ENCODE results near the gene FAM50A. TPM values are rescaled to one million over a fixed set of nuclear protein-coding genes. Genes with fewer than 3 reads are reported as not detected.
"Not testable (repeated sequence)": the region's sequence is repeated elsewhere in the genome, so short reads cannot be mapped to it uniquely, and the experiment has no call there.

The FAM50A gene
- polyA plus RNA-seq, 1 of the 3 experiments (the other 2 are of a cell fraction) = 86.0 TPM

- POLR2A ChIA-PET = no interaction called here
- WGBS (ENCODE audit: low lambda C conversion rate) = 40% methylated on average over 6 of the region's 6 CpGs
- H3K4me3 ChIP-seq (ENCODE audit: low read depth in 2 of 2, low read length in 1 of 2) = no peak overlapping the region
- no peaks in the 10 kb centered on the region for H3K4me1 ChIP-seq (ENCODE audit: control insufficient read depth in 1 of 2, insufficient read depth in 2 of 2, low read depth in 1 of 2, low read length in 1 of 2)
- H4K20me1 ChIP-seq (ENCODE audit: insufficient read depth) = no peaks in the 10 kb centered on the region
- H3F3A ChIP-seq (replicated peaks; ENCODE audit: insufficient read depth) = peaks cover 2% of the 10 kb centered on the region
- no peaks in the 10 kb centered on the region for H3K9me3 ChIP-seq
- H3K9ac ChIP-seq = no peak overlapping the region
- TF ChIP-seq NFIC (IDR thresholded peaks at IDR 0.05; ENCODE audit: borderline replicate concordance) (no peak), RCOR1 (IDR thresholded peaks at IDR 0.05; ENCODE audit: low read length) (no peak), RAD21 (IDR thresholded peaks at IDR 0.05; ENCODE audit: low read length) (no peak), CTCF (IDR thresholded peaks at IDR 0.05) (no peak), MXI1 (IDR thresholded peaks at IDR 0.05; ENCODE audit: low read depth, low read length) (no peak), POLR2AphosphoS5 (IDR thresholded peaks at IDR 0.05; ENCODE audit: low read depth, low read length) (no peak), FOXJ3 (CRISPR knock-in tag; IDR thresholded peaks at IDR 0.05) (no peak), EP300 (IDR thresholded peaks at IDR 0.05; ENCODE audit: borderline replicate concordance in 1 of 2, low read depth in 1 of 2, low read length in 1 of 2) (no peak), EZH2phosphoT487 (IDR thresholded peaks at IDR 0.05; ENCODE audit: borderline replicate concordance, low read depth) (no peak), TEAD4 (IDR thresholded peaks at IDR 0.05; ENCODE audit: borderline replicate concordance, insufficient read depth) (no peak), YY1 (IDR thresholded peaks at IDR 0.05; ENCODE audit: low read depth) (no peak), GATA2 (CRISPR knock-in tag; IDR thresholded peaks at IDR 0.05) (no peak), TCF12 (IDR thresholded peaks at IDR 0.05) (no peak)
- TF ChIP-seq, protein P1, sequence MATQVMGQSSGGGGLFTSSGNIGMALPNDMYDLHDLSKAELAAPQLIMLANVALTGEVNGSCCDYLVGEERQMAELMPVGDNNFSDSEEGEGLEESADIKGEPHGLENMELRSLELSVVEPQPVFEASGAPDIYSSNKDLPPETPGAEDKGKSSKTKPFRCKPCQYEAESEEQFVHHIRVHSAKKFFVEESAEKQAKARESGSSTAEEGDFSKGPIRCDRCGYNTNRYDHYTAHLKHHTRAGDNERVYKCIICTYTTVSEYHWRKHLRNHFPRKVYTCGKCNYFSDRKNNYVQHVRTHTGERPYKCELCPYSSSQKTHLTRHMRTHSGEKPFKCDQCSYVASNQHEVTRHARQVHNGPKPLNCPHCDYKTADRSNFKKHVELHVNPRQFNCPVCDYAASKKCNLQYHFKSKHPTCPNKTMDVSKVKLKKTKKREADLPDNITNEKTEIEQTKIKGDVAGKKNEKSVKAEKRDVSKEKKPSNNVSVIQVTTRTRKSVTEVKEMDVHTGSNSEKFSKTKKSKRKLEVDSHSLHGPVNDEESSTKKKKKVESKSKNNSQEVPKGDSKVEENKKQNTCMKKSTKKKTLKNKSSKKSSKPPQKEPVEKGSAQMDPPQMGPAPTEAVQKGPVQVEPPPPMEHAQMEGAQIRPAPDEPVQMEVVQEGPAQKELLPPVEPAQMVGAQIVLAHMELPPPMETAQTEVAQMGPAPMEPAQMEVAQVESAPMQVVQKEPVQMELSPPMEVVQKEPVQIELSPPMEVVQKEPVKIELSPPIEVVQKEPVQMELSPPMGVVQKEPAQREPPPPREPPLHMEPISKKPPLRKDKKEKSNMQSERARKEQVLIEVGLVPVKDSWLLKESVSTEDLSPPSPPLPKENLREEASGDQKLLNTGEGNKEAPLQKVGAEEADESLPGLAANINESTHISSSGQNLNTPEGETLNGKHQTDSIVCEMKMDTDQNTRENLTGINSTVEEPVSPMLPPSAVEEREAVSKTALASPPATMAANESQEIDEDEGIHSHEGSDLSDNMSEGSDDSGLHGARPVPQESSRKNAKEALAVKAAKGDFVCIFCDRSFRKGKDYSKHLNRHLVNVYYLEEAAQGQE (IDR thresholded peaks at IDR 0.05; ENCODE audit: low read depth, low read length) = no peak
- TF ChIP-seq, protein P2, sequence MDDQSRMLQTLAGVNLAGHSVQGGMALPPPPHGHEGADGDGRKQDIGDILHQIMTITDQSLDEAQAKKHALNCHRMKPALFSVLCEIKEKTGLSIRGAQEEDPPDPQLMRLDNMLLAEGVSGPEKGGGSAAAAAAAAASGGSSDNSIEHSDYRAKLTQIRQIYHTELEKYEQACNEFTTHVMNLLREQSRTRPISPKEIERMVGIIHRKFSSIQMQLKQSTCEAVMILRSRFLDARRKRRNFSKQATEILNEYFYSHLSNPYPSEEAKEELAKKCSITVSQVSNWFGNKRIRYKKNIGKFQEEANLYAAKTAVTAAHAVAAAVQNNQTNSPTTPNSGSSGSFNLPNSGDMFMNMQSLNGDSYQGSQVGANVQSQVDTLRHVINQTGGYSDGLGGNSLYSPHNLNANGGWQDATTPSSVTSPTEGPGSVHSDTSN (IDR thresholded peaks at IDR 0.05) = no peak
- peaks cover 4% of the 10 kb centered on the region; the same call in 1 of the 2 replicates for H3K27me3 ChIP-seq (ENCODE audit: insufficient read depth)
- no peaks in the 10 kb centered on the region for H3K79me2 ChIP-seq (ENCODE audit: insufficient read depth)
- H3K27ac ChIP-seq (ENCODE audit: low read depth in 2 of 2, low read length in 1 of 2) = no peak overlapping the region
- no peak overlapping the region for H2AFZ ChIP-seq (ENCODE audit: low read depth)
- DNase-seq = no peak
- no peaks in the 10 kb centered on the region for H3K9me2 ChIP-seq
- no peaks in the 10 kb centered on the region for H3K36me3 ChIP-seq (replicated peaks in 1 of 2; ENCODE audit: control insufficient read depth in 1 of 2, insufficient read depth in 2 of 2, low read length in 1 of 2)
- H3K4me2 ChIP-seq = no peak overlapping the region
- CTCF ChIA-PET = no interaction called here
These were observed 51.6 kb downstream of the FAM50A start for GRCh38 chrX:154495472-154495922.

DNA sequence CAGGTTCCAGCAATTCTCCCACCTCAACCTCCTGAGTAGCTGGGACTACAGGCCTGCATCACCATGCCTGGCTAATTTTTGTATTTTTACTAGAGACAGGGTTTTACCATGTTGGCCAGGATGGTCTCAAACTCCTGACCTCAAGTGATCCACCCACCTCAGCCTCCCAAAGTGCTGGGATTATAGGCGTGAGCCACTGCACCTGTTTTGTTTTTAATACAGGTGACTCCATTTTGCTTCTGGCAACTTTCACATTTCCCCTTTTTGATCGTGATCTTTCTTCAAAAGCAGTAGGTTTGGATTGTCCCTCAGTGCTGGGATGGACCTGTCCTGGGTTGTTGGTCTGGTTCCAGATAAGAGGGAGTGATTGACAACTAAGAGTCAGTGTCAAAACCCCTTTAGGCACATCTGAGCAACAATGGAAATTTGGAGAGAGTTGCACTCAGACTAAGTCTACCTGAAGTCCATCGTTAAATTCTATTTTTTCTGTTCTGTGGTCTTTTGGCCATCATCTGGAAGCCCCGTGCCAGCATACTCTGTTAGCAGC, 52.7 kb downstream of the FAM50A start:
- H2AFZ ChIP-seq (ENCODE audit: low read depth); H3K4me1 ChIP-seq (ENCODE audit: control insufficient read depth in 1 of 2, insufficient read depth in 2 of 2, low read depth in 1 of 2, low read length in 1 of 2); H3K9ac ChIP-seq; H3K36me3 ChIP-seq (replicated peaks in 1 of 2; ENCODE audit: control insufficient read depth in 1 of 2, insufficient read depth in 2 of 2, low read length in 1 of 2); H3F3A ChIP-seq (replicated peaks; ENCODE audit: insufficient read depth); H3K9me3 ChIP-seq; H3K79me2 ChIP-seq (ENCODE audit: insufficient read depth); DNase-seq; H3K9me2 ChIP-seq; H4K20me1 ChIP-seq (ENCODE audit: insufficient read depth); H3K4me2 ChIP-seq; H3K4me3 ChIP-seq (ENCODE audit: low read depth in 2 of 2, low read length in 1 of 2); H3K27ac ChIP-seq (ENCODE audit: low read depth in 2 of 2, low read length in 1 of 2); POLR2A ChIA-PET: not testable (repeated sequence)
- H3K27me3 ChIP-seq (ENCODE audit: insufficient read depth) = peaks cover 11% of the 10 kb centered on the region
- CTCF ChIA-PET = interaction anchor here (0.6 to 1.3 kb wide), 2 partner anchors 18 to 39 kb away, joined by 3 read pairs; no protein-coding TSS in a partner anchor
- WGBS (ENCODE audit: low lambda C conversion rate) = 54% methylated on average over 4 of the region's 4 CpGs
